ENCODE measurements around the gene RPL11.

The RPL11 gene

DNA sequence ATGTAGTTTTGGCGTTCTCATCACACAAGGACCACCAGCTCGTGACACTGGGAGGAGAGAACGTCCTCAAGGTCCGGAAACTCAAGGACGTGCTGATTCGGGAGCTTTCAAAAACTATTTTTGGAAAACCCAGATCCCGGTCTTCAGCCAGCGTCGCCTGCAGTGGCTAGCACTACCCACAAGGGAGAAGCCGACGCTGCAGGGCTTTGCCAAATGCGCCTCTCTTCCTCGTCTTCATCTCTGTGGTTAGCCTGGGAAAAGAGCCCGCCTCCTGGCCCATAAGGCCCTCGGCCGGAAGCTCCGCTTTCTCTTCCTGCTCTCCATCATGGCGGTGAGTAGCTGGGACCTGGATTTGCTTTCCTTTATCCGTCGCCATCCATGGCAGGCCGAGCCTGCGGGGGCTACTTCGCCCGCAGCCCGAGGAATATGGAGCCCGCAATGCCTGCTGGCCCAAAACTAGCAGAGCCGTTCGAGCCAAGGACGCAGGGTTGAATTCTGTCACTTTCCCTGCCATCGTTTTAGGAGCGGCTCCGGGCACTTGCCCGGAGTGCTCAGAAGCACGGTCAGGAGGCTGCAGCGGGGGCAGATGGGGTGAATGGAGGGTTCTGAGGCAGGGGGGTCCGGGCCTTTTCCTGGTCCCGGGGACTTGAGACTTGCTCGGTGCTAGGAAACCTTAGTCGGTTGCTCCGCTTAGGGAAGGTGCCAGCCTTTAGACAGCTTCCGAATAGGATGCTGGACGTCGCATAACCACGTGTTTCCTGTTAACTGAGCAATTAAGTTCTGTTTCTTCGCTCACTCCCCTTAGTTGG, at the start of gene RPL11:
Gene RPL11, plus strand, starts transcription at position 308 of the 809 bp plus-strand sequence. Its CDS starts 18 bp downstream, at position 326.
- H3K4me3 ChIP-seq (replicated peaks; ENCODE audit: low read depth, low read length) = peak within 1 kb of the TSS; percentile 88
- TF ChIP-seq, protein P1, sequence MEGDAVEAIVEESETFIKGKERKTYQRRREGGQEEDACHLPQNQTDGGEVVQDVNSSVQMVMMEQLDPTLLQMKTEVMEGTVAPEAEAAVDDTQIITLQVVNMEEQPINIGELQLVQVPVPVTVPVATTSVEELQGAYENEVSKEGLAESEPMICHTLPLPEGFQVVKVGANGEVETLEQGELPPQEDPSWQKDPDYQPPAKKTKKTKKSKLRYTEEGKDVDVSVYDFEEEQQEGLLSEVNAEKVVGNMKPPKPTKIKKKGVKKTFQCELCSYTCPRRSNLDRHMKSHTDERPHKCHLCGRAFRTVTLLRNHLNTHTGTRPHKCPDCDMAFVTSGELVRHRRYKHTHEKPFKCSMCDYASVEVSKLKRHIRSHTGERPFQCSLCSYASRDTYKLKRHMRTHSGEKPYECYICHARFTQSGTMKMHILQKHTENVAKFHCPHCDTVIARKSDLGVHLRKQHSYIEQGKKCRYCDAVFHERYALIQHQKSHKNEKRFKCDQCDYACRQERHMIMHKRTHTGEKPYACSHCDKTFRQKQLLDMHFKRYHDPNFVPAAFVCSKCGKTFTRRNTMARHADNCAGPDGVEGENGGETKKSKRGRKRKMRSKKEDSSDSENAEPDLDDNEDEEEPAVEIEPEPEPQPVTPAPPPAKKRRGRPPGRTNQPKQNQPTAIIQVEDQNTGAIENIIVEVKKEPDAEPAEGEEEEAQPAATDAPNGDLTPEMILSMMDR (IDR thresholded peaks at IDR 0.05; ENCODE audit: low read depth, low read length, missing control alignments) = peak; percentile 69
- peak; percentile 93 for DNase-seq (ENCODE audit: extremely low read depth, low read depth)

DNA sequence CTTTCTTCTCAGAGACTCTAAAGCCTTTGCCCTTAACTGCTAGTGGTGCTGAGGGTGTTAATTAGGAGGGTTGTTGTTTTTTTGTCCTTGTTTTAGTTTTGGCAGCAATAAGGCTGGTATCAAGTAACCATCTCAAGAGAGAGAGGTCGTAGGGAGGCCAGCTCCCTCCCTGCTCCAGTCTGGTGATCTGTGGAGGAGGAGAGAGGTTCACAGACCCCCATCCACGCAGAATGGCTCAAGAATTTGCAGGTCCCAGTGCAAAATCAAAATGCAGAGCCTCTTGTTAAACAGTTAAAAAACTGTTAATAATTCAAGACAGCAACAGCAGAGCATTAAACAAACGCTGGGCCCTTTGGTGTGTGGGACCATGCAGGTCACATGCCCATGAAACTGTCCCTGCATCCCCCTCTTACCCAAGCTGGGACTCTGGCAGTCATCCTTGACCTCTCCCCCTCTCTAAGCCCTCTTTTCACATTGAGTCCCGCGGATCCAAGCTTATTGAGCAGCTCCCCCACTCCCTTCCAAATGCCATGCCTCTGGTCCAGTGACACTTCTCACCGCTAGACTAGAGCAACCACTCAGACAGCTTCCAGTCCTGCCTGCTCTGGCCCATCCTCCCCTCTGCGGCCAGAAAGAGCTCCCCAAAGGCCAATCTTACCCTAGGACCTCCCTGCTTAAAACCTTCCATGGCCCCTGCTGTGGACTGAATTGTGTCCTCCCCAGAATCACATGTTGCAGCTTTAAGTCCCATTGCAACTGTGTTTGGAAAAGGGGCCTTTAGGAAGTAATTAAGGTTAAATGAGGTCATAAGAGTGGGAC, 47.7 kb upstream of the RPL11 start:
- DNase-seq (ENCODE audit: extremely low read depth, low read depth) = no peak
- no peak overlapping the region for H3K4me3 ChIP-seq (replicated peaks; ENCODE audit: low read depth, low read length)
- TF ChIP-seq, protein P1 (IDR thresholded peaks at IDR 0.05; ENCODE audit: low read depth, low read length, missing control alignments) = no peak

DNA sequence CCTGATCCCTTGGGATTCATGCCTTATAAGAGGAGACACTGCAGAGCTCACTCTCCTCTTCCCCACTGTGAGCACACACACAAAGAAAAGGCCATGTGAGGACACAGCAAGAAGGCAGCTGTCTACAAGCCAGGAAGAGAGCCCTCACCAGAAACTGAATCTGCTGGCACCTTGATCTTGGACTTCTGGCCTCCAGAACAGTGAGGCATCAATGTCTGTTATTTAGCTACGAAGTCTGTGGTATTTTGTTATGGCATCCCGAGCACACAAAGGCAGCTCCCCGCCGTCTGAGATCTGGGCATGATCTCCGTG, 47.1 kb upstream of the RPL11 start:
- no peak overlapping the region for H3K4me3 ChIP-seq (replicated peaks; ENCODE audit: low read depth, low read length)
- DNase-seq (ENCODE audit: extremely low read depth, low read depth) = no peak
- TF ChIP-seq, protein P1 (IDR thresholded peaks at IDR 0.05; ENCODE audit: low read depth, low read length, missing control alignments) = no peak

DNA sequence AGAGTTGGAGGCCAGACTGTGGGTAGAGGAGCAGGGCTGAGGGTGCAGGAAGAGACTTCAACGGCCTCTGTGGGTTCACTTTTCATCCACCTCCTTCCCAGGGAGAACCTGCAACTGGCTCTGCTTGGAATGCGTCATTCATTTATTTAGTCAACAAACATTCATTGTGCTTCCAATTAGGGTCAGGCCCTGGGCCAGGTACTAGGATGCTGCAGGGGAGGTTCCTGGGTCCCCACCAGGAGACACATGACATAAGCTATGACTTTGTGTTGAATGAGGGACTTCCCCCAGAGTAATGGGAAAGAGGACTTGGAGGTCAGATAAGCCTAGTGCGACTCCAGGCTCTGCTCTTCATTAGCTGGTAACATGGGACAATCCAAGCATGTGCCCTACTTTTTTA, 46.3 kb upstream of the RPL11 start:
- DNase-seq (ENCODE audit: extremely low read depth, low read depth) = no peak
- H3K4me3 ChIP-seq (replicated peaks; ENCODE audit: low read depth, low read length) = no peak overlapping the region
- TF ChIP-seq, protein P1 (IDR thresholded peaks at IDR 0.05; ENCODE audit: low read depth, low read length, missing control alignments) = no peak

DNA sequence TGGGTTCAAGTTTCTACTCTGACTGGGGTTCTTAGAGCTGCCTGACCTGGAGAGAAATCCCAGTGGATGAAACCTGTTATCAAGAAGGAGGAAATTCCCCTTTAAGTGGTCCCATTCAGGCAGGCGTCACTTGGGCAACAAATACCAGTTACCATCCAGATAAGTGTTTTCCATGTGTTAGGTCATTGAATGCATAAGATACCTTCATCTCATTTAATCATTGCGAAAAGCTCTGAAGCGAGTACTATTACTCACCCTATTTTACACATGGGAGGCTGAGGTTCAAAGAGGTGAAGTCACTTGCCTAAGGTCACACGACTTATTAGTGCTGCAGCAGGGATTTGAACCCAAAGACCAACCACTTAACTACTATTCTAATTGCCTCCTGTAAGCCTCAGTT, 45.5 kb upstream of the RPL11 start:
- TF ChIP-seq, protein P1 (IDR thresholded peaks at IDR 0.05; ENCODE audit: low read depth, low read length, missing control alignments) = no peak
- H3K4me3 ChIP-seq (replicated peaks; ENCODE audit: low read depth, low read length) = no peak overlapping the region
- DNase-seq (ENCODE audit: extremely low read depth, low read depth) = no peak

DNA sequence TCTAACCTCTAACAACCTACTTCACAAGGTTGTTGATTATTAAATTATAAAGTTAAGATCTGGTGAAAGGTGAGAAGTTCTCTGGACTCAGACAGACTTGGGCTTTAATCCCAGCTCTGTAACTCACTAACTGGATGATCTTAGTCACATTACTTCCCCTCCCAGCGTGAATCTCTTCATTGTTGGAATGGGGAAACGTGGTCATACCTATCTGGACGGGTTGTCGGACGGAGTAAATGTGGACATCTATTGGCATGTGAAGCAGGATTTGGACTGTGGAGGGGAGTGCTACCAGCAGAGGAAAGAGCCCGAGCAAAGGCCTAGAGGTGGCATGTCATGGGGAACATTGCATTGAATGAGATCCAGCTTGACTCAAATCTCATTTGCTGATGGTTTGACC, 45.1 kb upstream of the RPL11 start:
- no peak overlapping the region for H3K4me3 ChIP-seq (replicated peaks; ENCODE audit: low read depth, low read length)
- TF ChIP-seq, protein P1 (IDR thresholded peaks at IDR 0.05; ENCODE audit: low read depth, low read length, missing control alignments) = no peak
- no peak for DNase-seq (ENCODE audit: extremely low read depth, low read depth)
